OCI-LY1 (cell line): ENCODE measurements around the gene UBTD2.
"Not testable (repeated sequence)": the region's sequence is repeated elsewhere in the genome, so short reads cannot be mapped to it uniquely, and the experiment has no call there.

ENCODE experiments used
- H2AFZ ChIP-seq: fragments of 200-600 bp; sonication (generic), shearing (Covaris generic); 2 replicates; pipeline ENCODE4 v1.6.0; 2014; ENCODE audit warnings: antibody characterized with exemption, mild to moderate bottlenecking, low read length
- H3F3A ChIP-seq: fragments of 200-600 bp; sonication (generic), shearing (Covaris generic); 2 replicates; pipeline ENCODE4 v1.6.0; 2014; ENCODE audit warnings: mild to moderate bottlenecking, antibody characterized with exemption, low read length, moderate library complexity; ENCODE audit not compliant: insufficient read depth
- H3K27ac ChIP-seq: fragments of 200-600 bp; sonication (generic); 2 replicates; pipeline ENCODE4 v1.5.1; 2014; ENCODE audit warnings: low read length, mixed run types, mild to moderate bottlenecking, low read depth; ENCODE audit not compliant: poor library complexity, severe bottlenecking
- H3K27me3 ChIP-seq: fragments of 200-600 bp; sonication (generic); 2 replicates; pipeline ENCODE4 v1.6.0; 2014; ENCODE audit warnings: antibody characterized with exemption, mild to moderate bottlenecking, low read length, moderate library complexity; ENCODE audit not compliant: insufficient read depth
- H3K36me3 ChIP-seq: fragments of 200-600 bp; sonication (generic); 2 replicates; pipeline ENCODE4 v1.6.1; 2014; ENCODE audit warnings: mild to moderate bottlenecking, antibody characterized with exemption, low read length, moderate library complexity, mixed read lengths; ENCODE audit not compliant: insufficient read depth
- H3K4me1 ChIP-seq: fragments of 200-600 bp; sonication (generic); 2 replicates; pipeline ENCODE4 v1.5.1; 2014; ENCODE audit warnings: mild to moderate bottlenecking, low read length, moderate library complexity; ENCODE audit not compliant: insufficient read depth, severe bottlenecking
- H3K4me2 ChIP-seq: fragments of 200-600 bp; sonication (generic), shearing (Covaris generic); 2 replicates; pipeline ENCODE4 v1.6.1; 2014; ENCODE audit warnings: low read length
- H3K4me3 ChIP-seq: fragments of 200-600 bp; sonication (generic); 2 replicates; pipeline ENCODE4 v1.5.1; 2014; ENCODE audit warnings: low read length, low read depth, mild to moderate bottlenecking, mixed read lengths; ENCODE audit not compliant: poor library complexity, severe bottlenecking
- H3K79me2 ChIP-seq: fragments of 200-600 bp; shearing (Covaris generic); 2 replicates; pipeline ENCODE4 v1.6.1; 2016; ENCODE audit warnings: mixed run types, low read length, mixed read lengths; ENCODE audit not compliant: insufficient read depth
- H3K9ac ChIP-seq: fragments of 200-600 bp; sonication (generic), shearing (Covaris generic); 2 replicates; pipeline ENCODE4 v1.6.1; 2014; ENCODE audit warnings: mild to moderate bottlenecking, low read length, mixed read lengths
- H3K9me2 ChIP-seq: fragments of 200-600 bp; sonication (generic), shearing (Covaris generic); 2 replicates; pipeline ENCODE4 v1.6.1; 2014; ENCODE audit warnings: low read depth, mild to moderate bottlenecking, low read length, mixed read lengths
- H3K9me3 ChIP-seq: fragments of 200-600 bp; shearing (Covaris generic); 2 replicates; pipeline ENCODE4 v1.6.1; 2014; ENCODE audit warnings: low read length, mixed read lengths
- H4K20me1 ChIP-seq: fragments of 200-600 bp; sonication (generic), shearing (Covaris generic); 2 replicates; pipeline ENCODE4 v1.6.0; 2016; ENCODE audit warnings: mild to moderate bottlenecking, low read length; ENCODE audit not compliant: insufficient read depth
- CTCF ChIP-seq: fragments of 200-600 bp; sonication (generic), shearing (Covaris generic); IDR thresholded peaks from 2 replicates; pipeline ENCODE4 v1.5.1; 2017; ENCODE audit warnings: mild to moderate bottlenecking, antibody characterized with exemption, low read length, moderate library complexity, mixed read lengths
- EZH2 ChIP-seq: fragments of 200-600 bp; sonication (generic), shearing (Covaris generic); IDR thresholded peaks from 2 replicates; pipeline ENCODE4 v1.8.0; 2017; ENCODE audit warnings: borderline replicate concordance, mixed run types, mild to moderate bottlenecking, antibody characterized with exemption, low read length, moderate library complexity, mixed read lengths

UBTD2 gene

GRCh38 chr5:172283020-172283861 is at the start of gene UBTD2:
TSS of gene UBTD2 (minus strand) at chr5:172283764. CDS start at chr5:172283665, 99 bp downstream.
- Histone ChIP-seq H3K9me2 (no peaks in the 10 kb centered on the region), H3K9ac (peak within 1 kb of the TSS; percentile 90), H3F3A (no peaks in the 10 kb centered on the region), H4K20me1 (no peaks in the 10 kb centered on the region), H3K9me3 (no peaks in the 10 kb centered on the region), H3K4me1 (peaks cover 31% of the 10 kb centered on the region), H3K27me3 (no peaks in the 10 kb centered on the region), H3K27ac (peak within 1 kb of the TSS; percentile 37), H3K36me3 (peaks cover 8% of the 10 kb centered on the region), H2AFZ (peak within 1 kb of the TSS; percentile 93), H3K4me2 (peak within 1 kb of the TSS; percentile 98), H3K79me2 (peaks cover 48% of the 10 kb centered on the region), H3K4me3 (peak within 1 kb of the TSS; percentile 74)
- TF ChIP-seq CTCF (peak; percentile 57), EZH2 (no peak)

GRCh38 chr5:172326901-172327300 is 43.3 kb upstream of the UBTD2 start:
- not testable (repeated sequence) for H4K20me1 ChIP-seq, H3K27me3 ChIP-seq, H3K36me3 ChIP-seq, H3K9ac ChIP-seq, H3F3A ChIP-seq, H3K9me3 ChIP-seq, H3K9me2 ChIP-seq, H3K79me2 ChIP-seq, H3K4me3 ChIP-seq, H3K4me2 ChIP-seq, H3K4me1 ChIP-seq, H3K27ac ChIP-seq, H2AFZ ChIP-seq

GRCh38 chr5:172325452-172325851 is 41.9 kb upstream of the UBTD2 start:
- H3K27ac ChIP-seq, result no peak overlapping the region
- H3K4me3 ChIP-seq, result no peak overlapping the region
- peaks cover 11% of the 10 kb centered on the region for H3K4me1 ChIP-seq
- no peaks in the 10 kb centered on the region for H3K9me2 ChIP-seq
- H3K27me3 ChIP-seq, result no peaks in the 10 kb centered on the region
- no peak overlapping the region for H3K4me2 ChIP-seq
- H3K9me3 ChIP-seq, result no peaks in the 10 kb centered on the region
- H4K20me1 ChIP-seq, result no peaks in the 10 kb centered on the region
- H3K79me2 ChIP-seq, result no peaks in the 10 kb centered on the region
- no peaks in the 10 kb centered on the region for H3F3A ChIP-seq
- H2AFZ ChIP-seq, result no peak overlapping the region
- H3K36me3 ChIP-seq, result no peaks in the 10 kb centered on the region; the same call in 1 of the 2 replicates
- no peak for TF ChIP-seq EZH2
- no peak for TF ChIP-seq CTCF
- H3K9ac ChIP-seq, result no peak overlapping the region
